Activated naive CD4-positive, alpha-beta T cell treated with anti-CD3 and anti-CD28 coated beads for 36 hours (primary cell): ENCODE data around the gene HNF4A. TPM values are rescaled to one million over a fixed set of nuclear protein-coding genes. Genes with fewer than 3 reads are reported as not detected.
"Not testable (repeated sequence)": the region's sequence is repeated elsewhere in the genome, so short reads cannot be mapped to it uniquely, and the experiment has no call there.

Source experiments
- CTCF ChIA-PET: fragments of 350-600 bp; sonication (Branson Sonifier 250); formaldehyde crosslinking; loops from one replicate; lab custom pipeline; 2021; ENCODE audit warnings: antibody characterized with exemption; lab: Charles Lee
- DNase-seq: peaks from one replicate; pipeline ENCODE4 v3.0.0-alpha.2; 2020
- H3K27ac Mint-ChIP-seq: one replicate; pipeline ENCODE4 v1.8.0; 2021; ENCODE audit warnings: mild to moderate bottlenecking, mixed read lengths
- H3K27me3 Mint-ChIP-seq: one replicate; pipeline ENCODE4 v1.8.0; 2021; ENCODE audit warnings: low read depth, mixed read lengths
- H3K36me3 Mint-ChIP-seq: one replicate; pipeline ENCODE4 v1.8.0; 2021; ENCODE audit warnings: low read depth, mixed read lengths
- H3K4me1 Mint-ChIP-seq: one replicate; pipeline ENCODE4 v1.8.0; 2021; ENCODE audit warnings: low read depth, mixed read lengths
- H3K4me3 Mint-ChIP-seq: one replicate; pipeline ENCODE4 v1.8.0; 2021; ENCODE audit warnings: mild to moderate bottlenecking, moderate library complexity, mixed read lengths
- H3K9me3 Mint-ChIP-seq: one replicate; pipeline ENCODE4 v1.8.0; 2021; ENCODE audit warnings: mixed read lengths
- intact Hi-C: fragments of 100-400 bp; cut with micrococcal nuclease; formaldehyde crosslinking; loops from one replicate; pipeline ENCODE4 v1.15.1; 2023
- total RNA-seq, 2 experiments: library from RNA; stranded (reverse); gene quantifications; one replicate each; pipeline ENCODE4 v1.2.3, GENCODE V29; 2021

Gene HNF4A
- not detected for total RNA-seq

DNA sequence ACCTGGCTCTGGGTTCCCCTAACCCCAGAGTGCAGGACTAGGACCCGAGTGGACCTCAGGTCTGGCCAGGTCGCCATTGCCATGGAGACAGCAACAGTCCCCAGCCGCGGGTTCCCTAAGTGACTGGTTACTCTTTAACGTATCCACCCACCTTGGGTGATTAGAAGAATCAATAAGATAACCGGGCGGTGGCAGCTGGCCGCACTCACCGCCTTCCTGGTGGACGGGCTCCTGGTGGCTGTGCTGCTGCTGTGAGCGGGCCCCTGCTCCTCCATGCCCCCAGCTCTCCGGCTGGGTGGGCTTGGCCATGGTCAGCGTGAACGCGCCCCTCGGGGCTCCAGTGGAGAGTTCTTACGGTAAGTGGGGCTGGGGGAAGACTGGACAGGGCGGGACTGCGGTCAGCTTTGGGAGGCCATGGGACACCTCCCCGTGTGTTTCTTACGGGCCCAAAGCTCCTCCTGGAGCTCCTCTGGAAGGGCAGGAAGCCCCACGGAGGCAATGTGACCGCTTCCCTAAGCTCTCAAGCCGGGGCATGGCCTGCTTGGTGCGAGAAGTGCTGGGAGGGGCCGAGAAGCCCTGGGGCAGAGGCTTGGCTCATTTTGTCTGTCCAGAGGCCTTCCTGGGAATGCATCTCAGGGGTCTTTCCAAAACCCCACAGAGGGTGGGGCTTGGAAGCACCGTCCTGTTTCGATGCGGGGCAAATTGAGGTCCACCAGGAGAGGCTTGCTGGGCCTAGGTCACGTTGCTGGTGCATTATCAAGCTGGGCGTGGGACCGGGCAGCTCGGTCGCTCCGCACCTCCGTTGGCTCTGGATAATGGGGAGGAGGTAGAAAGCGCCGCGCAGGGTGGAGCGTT, at the start of gene HNF4A:
HNF4A (plus strand) TSS at position 202 of the 855 bp plus-strand sequence; CDS start at position 308, 106 bp downstream.
- no peak for DNase-seq
- Mint-ChIP-seq H3K9me3 (no peaks in the 10 kb centered on the region), H3K4me3 (no peak within 1 kb of the TSS), H3K27me3 (no peaks in the 10 kb centered on the region), H3K36me3 (no peaks in the 10 kb centered on the region), H3K4me1 (no peaks in the 10 kb centered on the region), H3K27ac (peak within 1 kb of the TSS; percentile 10)
- intact Hi-C loops: no loop called here
- CTCF ChIA-PET: no interaction called here

GRCh38 chr20:44306927-44307326, 48.6 kb upstream of the HNF4A start:
- no peaks in the 10 kb centered on the region for H3K36me3 Mint-ChIP-seq
- no peak overlapping the region for H3K27ac Mint-ChIP-seq
- intact Hi-C loops: no loop called here
- H3K9me3 Mint-ChIP-seq: no peaks in the 10 kb centered on the region
- no peaks in the 10 kb centered on the region for H3K27me3 Mint-ChIP-seq
- H3K4me1 Mint-ChIP-seq: peaks cover 22% of the 10 kb centered on the region
- CTCF ChIA-PET: interaction anchor here (9.3 kb wide), 1 partner anchor 91 kb away, joined by 377 read pairs; no protein-coding TSS in a partner anchor
- no peak for DNase-seq
- H3K4me3 Mint-ChIP-seq: no peak overlapping the region

- Mint-ChIP-seq H3K36me3 (no peaks in the 10 kb centered on the region), H3K27ac (peak overlapping the region; percentile 76), H3K9me3 (no peaks in the 10 kb centered on the region), H3K4me1 (peaks cover 18% of the 10 kb centered on the region), H3K27me3 (no peaks in the 10 kb centered on the region), H3K4me3 (peak overlapping the region; percentile 90)
- DNase-seq: peak; percentile 24
- CTCF ChIA-PET: interaction anchor here (0.6 to 9.3 kb wide), 16 partner anchors 12 to 301 kb away, joined by 3 to 377 read pairs (median 5); no protein-coding TSS in a partner anchor
- intact Hi-C loops: loop anchor here (5.0 to 10.0 kb wide), 3 partner anchors 152 to 305 kb away; partner anchors contain the start of gene TTPAL
These were observed 45.5 kb upstream of the HNF4A start for GRCh38 chr20:44309763-44310663.

DNA sequence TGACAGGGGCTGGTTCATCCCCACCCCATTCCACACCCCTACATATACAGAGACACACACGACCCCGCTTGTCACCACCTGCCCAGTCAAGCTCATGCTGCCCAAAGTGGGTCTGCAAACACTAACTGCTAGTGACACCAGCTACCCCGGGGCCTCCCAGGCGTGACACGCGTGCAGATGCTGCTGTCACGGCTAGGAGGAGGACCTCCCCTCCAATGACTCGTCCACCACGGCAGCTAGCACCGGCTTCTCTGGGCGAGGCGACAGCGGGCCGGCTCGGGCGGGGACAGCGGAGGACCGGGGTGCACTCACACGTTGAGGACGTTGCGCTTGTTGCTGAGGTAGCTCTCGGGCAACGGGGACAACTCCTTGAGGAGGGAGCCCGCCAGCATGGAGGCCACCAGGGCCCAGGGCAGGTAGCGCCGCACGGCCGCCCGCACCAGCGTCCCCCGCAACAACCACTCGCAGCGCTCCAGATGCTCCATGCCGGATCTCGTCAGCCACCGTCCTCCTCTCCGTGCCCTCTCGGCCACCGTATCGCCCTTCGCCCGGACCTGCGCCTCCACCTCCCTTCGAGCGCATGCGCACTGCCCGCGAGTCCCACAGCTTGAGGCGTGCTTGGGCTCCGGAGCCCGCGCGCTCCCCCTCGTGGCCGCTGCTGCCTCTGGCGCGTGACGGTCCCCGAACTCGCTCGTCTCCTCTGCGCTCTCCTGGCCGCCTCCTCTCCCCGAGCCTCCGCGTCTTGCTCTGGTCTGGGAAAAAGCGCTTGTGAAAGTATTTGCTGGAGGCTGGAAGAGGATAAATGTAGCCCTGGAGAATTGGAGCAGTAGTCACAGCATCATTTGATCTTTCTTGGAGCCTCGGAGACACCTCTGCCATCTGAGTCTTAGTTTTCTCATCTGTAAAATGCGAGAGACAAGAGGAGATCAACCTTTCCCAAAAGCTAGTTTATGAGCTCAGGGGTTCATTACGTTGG, 44.5 kb upstream of the HNF4A start, which contains the start of gene FITM2:
FITM2 (minus strand) TSS at position 539 of the 976 bp plus-strand sequence; CDS start at position 485, 54 bp downstream.
- H3K27ac Mint-ChIP-seq: peak within 1 kb of the TSS; percentile 76
- no peaks in the 10 kb centered on the region for H3K36me3 Mint-ChIP-seq
- CTCF ChIA-PET: interaction anchor here (0.6 to 9.3 kb wide), 26 partner anchors 9 to 423 kb away, joined by 3 to 377 read pairs (median 4); no protein-coding TSS in a partner anchor
- intact Hi-C loops: loop anchor here (1.0 to 10.0 kb wide), 6 partner anchors 75 to 304 kb away; partner anchors contain the start of gene TTPAL
- peaks cover 18% of the 10 kb centered on the region for H3K4me1 Mint-ChIP-seq
- no peaks in the 10 kb centered on the region for H3K9me3 Mint-ChIP-seq
- no peaks in the 10 kb centered on the region for H3K27me3 Mint-ChIP-seq
- H3K4me3 Mint-ChIP-seq: peak within 1 kb of the TSS; percentile 90
- DNase-seq: peak; percentile 97

GRCh38 chr20:44314870-44315269, 40.6 kb upstream of the HNF4A start:
- CTCF ChIA-PET: interaction anchor here (9.3 kb wide), 1 partner anchor 99 kb away, joined by 377 read pairs; no protein-coding TSS in a partner anchor
- Mint-ChIP-seq H3K4me3 (no peak overlapping the region), H3K36me3 (no peaks in the 10 kb centered on the region), H3K27me3 (no peaks in the 10 kb centered on the region), H3K27ac (no peak overlapping the region), H3K9me3 (no peaks in the 10 kb centered on the region), H3K4me1 (peaks cover 11% of the 10 kb centered on the region)
- DNase-seq: no peak
- intact Hi-C loops: loop anchor here (5.0 to 10.0 kb wide), 3 partner anchors 147 to 300 kb away; partner anchors contain the start of gene TTPAL

- DNase-seq: no peak
- no peaks in the 10 kb centered on the region for H3K36me3 Mint-ChIP-seq
- H3K9me3 Mint-ChIP-seq: no peaks in the 10 kb centered on the region
- no peaks in the 10 kb centered on the region for H3K27me3 Mint-ChIP-seq
- no peak overlapping the region for H3K27ac Mint-ChIP-seq
- H3K4me3 Mint-ChIP-seq: no peak overlapping the region
- intact Hi-C loops: loop anchor here (10.0 kb wide), 1 partner anchor 295 kb away; no protein-coding TSS in a partner anchor
- CTCF ChIA-PET: interaction anchor here (0.5 to 1.9 kb wide), 8 partner anchors 9 to 177 kb away, joined by 3 to 13 read pairs (median 4); partner anchors contain the start of gene FITM2
- H3K4me1 Mint-ChIP-seq: no peaks in the 10 kb centered on the region
These were observed 35.6 kb upstream of the HNF4A start for GRCh38 chr20:44319839-44320422.

DNA sequence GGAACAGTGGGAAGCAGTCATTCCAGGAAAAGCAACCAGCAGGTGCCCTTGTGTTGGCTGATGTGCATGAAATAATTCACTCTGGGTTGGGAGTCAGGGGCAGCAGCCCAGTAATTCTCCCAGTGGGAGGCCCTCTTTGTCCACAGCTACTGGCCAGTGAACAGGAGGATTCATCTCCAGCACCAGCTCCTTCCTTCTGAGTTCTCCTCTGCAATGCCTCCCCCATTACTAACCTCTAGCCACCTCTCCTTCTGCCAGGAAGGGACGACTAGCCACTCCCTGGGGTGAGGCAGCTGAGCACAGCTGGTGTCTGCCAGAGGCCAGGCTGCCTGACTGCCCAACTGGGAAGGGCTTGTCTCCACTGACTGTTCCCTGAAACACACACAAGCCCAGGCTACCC, 31.2 kb upstream of the HNF4A start:
- Mint-ChIP-seq H3K36me3 (no peaks in the 10 kb centered on the region), H3K27me3 (no peaks in the 10 kb centered on the region), H3K4me1 (no peaks in the 10 kb centered on the region), H3K9me3 (no peaks in the 10 kb centered on the region), H3K27ac (no peak overlapping the region), H3K4me3 (no peak overlapping the region)
- DNase-seq: no peak
- intact Hi-C loops: no loop called here
- CTCF ChIA-PET: interaction anchor here (1.3 kb wide), 1 partner anchor 13 kb away, joined by 4 read pairs; the partner anchor contains the start of gene FITM2

- peak; percentile 23 for DNase-seq
- Mint-ChIP-seq H3K9me3 (no peaks in the 10 kb centered on the region), H3K4me3 (peak overlapping the region; percentile 18)
These were observed 28.9 kb upstream of the HNF4A start for GRCh38 chr20:44326391-44327159.

DNA sequence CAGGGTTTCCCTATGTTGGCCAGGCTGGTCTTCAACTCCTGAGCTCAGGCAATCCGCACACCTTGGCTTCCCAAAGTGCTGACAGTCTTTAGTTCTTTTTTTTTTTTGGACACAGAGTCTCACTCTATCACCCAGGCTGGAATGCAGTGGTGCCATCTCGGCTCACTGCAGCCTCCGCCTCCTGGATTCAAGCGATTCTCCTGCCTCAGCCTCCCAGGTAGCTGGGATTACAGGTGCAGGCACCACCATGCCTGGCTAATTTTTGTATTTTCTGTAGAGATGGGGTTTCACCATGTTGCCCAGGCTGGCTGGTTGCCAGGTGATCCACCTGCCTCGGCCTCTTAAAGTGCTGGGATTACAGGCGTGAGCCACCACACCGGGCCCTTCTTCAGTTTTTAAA, 27.8 kb upstream of the HNF4A start:
- H3K27ac Mint-ChIP-seq, intact Hi-C loops, H3K4me1 Mint-ChIP-seq, H3K9me3 Mint-ChIP-seq, H3K4me3 Mint-ChIP-seq, H3K36me3 Mint-ChIP-seq, H3K27me3 Mint-ChIP-seq, DNase-seq: not testable (repeated sequence)
- CTCF ChIA-PET: interaction anchor here (0.9 to 3.6 kb wide), 3 partner anchors 16 to 112 kb away, joined by 3 to 20 read pairs (median 4); partner anchors contain the start of gene FITM2

More at GRCh38 chr20:44326391-44327159, 28.9 kb upstream of the HNF4A start:
- CTCF ChIA-PET: interaction anchor here (1.0 to 3.6 kb wide), 4 partner anchors 8 to 284 kb away, joined by 3 to 20 read pairs (median 4); partner anchors contain the start of gene FITM2
- Mint-ChIP-seq H3K4me1 (no peaks in the 10 kb centered on the region), H3K36me3 (no peaks in the 10 kb centered on the region), H3K27ac (no peak overlapping the region), H3K27me3 (no peaks in the 10 kb centered on the region)
- intact Hi-C loops: no loop called here

DNA sequence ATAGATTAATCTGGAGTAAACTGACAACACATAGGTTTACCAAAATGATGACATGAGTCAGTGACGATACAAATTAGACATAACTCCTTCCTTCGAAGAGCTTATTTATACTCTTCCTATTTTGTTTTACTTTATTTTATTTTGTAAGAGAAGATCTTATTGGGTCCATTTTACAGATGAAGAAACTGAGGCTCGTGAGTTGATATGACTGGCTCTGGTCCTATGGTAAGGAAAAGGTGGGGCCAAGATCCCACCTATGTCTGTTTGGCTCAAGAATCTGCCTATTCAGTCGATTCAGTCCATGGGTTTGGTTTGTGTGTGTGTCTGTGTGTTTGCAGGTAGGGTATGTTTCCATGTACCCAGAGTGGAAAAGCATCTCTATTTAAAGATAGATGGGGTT, 27.1 kb upstream of the HNF4A start:
- H3K36me3 Mint-ChIP-seq: no peaks in the 10 kb centered on the region
- H3K27ac Mint-ChIP-seq: no peak overlapping the region
- DNase-seq: no peak
- CTCF ChIA-PET: interaction anchor here (0.9 to 3.6 kb wide), 3 partner anchors 17 to 113 kb away, joined by 3 to 20 read pairs (median 4); partner anchors contain the start of gene FITM2
- H3K4me1 Mint-ChIP-seq: no peaks in the 10 kb centered on the region
- intact Hi-C loops: no loop called here
- no peak overlapping the region for H3K4me3 Mint-ChIP-seq
- H3K9me3 Mint-ChIP-seq: no peaks in the 10 kb centered on the region
- H3K27me3 Mint-ChIP-seq: no peaks in the 10 kb centered on the region
